HL-60/S4 (cell line): Measurements from ENCODE around the gene SLC35E4.

Experiments
- in situ Hi-C: fragments of 300-500 bp; cut with MboI; formaldehyde crosslinking; loops from 2 replicates; pipeline ENCODE4 v1.14.3; 2022; ENCODE audit warnings: low sequenced_read_pairs

SLC35E4 gene

GRCh38 chr22:30681831-30682230 lies 46.2 kb downstream of the SLC35E4 start:
- in situ Hi-C loops, result no loop called here

- in situ Hi-C loops, result no loop called here
Observed at GRCh38 chr22:30685178-30685577, 49.6 kb downstream of the SLC35E4 start.

- in situ Hi-C loops, result no loop called here
Observed at GRCh38 chr22:30687358-30687757, 51.8 kb downstream of the SLC35E4 start.

GRCh38 chr22:30689622-30690021 lies 54.0 kb downstream of the SLC35E4 start:
- in situ Hi-C loops, result no loop called here

GRCh38 chr22:30691204-30691603 lies 55.6 kb downstream of the SLC35E4 start:
- in situ Hi-C loops, result no loop called here

- in situ Hi-C loops, result no loop called here
Observed at GRCh38 chr22:30694171-30694639, 58.6 kb downstream of the SLC35E4 start.

GRCh38 chr22:30694640-30695350 lies 59.2 kb downstream of the SLC35E4 start, which contains the start of gene OSBP2:
TSS of gene OSBP2 (plus strand) at chr22:30694874. CDS start at chr22:30694910, 36 bp downstream.
- in situ Hi-C loops, result no loop called here

- in situ Hi-C loops, result no loop called here
Observed at GRCh38 chr22:30695351-30695851, 59.8 kb downstream of the SLC35E4 start.

GRCh38 chr22:30695871-30696655 lies 60.5 kb downstream of the SLC35E4 start:
- in situ Hi-C loops, result no loop called here
